Activated T-cell treated with anti-CD3 and anti-CD28 coated beads for 1 hour (primary cell): ENCODE measurements around the gene PECR.
"Not testable (repeated sequence)": the region's sequence is repeated elsewhere in the genome, so short reads cannot be mapped to it uniquely, and the experiment has no call there.

Experiments
- DNase-seq: peaks from one replicate; pipeline ENCODE4 v3.0.0-alpha.2; 2020; ENCODE audit warnings: low read depth

PECR gene

GRCh38 chr2:216104691-216105090 is 23.1 kb upstream of the PECR start:
- DNase-seq = no peak

GRCh38 chr2:216103213-216103612 is 21.6 kb upstream of the PECR start:
- no peak for DNase-seq

GRCh38 chr2:216101109-216101508 is 19.5 kb upstream of the PECR start:
- DNase-seq = no peak

- DNase-seq = no peak
Observed at GRCh38 chr2:216098421-216099334, 17.1 kb upstream of the PECR start.

GRCh38 chr2:216094701-216095100 is 13.1 kb upstream of the PECR start:
- no peak for DNase-seq

GRCh38 chr2:216092646-216093045 is 11.0 kb upstream of the PECR start:
- DNase-seq = no peak

GRCh38 chr2:216090369-216090786 is 8.8 kb upstream of the PECR start:
- DNase-seq = no peak

GRCh38 chr2:216086207-216086893 is 4.7 kb upstream of the PECR start:
- no peak for DNase-seq

GRCh38 chr2:216084547-216084946 is 2.9 kb upstream of the PECR start:
- DNase-seq = no peak

- DNase-seq = no peak
Observed at GRCh38 chr2:216083464-216084281, 2.1 kb upstream of the PECR start.

- DNase-seq = no peak
Observed at GRCh38 chr2:216082805-216083204, 1.2 kb upstream of the PECR start.

GRCh38 chr2:216082117-216082711 is 605 bp upstream of the PECR start:
- no peak for DNase-seq

GRCh38 chr2:216081012-216081411 is 597 bp downstream of the PECR start:
- no peak for DNase-seq

- DNase-seq = not testable (repeated sequence)
Observed at GRCh38 chr2:216080048-216080447, 1.6 kb downstream of the PECR start.

GRCh38 chr2:216078776-216079175 is 2.8 kb downstream of the PECR start:
- DNase-seq = no peak

GRCh38 chr2:216075510-216076485 is 5.8 kb downstream of the PECR start:
- DNase-seq = no peak

GRCh38 chr2:216074794-216075193 is 6.8 kb downstream of the PECR start:
- no peak for DNase-seq

GRCh38 chr2:216074380-216074779 is 7.2 kb downstream of the PECR start:
- no peak for DNase-seq

GRCh38 chr2:216073773-216074172 is 7.8 kb downstream of the PECR start:
- DNase-seq = no peak

GRCh38 chr2:216072473-216072872 is 9.1 kb downstream of the PECR start:
- DNase-seq = no peak
